Keratinocyte (primary cell): Measurements from ENCODE around the gene CNTF. TPM values are rescaled to one million over a fixed set of nuclear protein-coding genes. Genes with fewer than 3 reads are reported as not detected.

ENCODE experiments used
- DNase-seq: peaks from one replicate; pipeline ENCODE4 v3.0.0-alpha.2; 2011; ENCODE audit warnings: low read depth, missing footprints, low spot score
- FAIRE-seq: peaks from 2 replicates; lab custom pipeline; 2011; peaks lifted over from hg19 to GRCh38; lab: Jason Lieb, UNC
- H2AFZ ChIP-seq: 2 replicates; pipeline ENCODE4 v1.6.0; 2012; ENCODE audit warnings: low read length, control low read depth, inconsistent platforms; ENCODE audit not compliant: control insufficient read depth
- H3K27ac ChIP-seq: 2 replicates; pipeline ENCODE4 v1.5.1; 2011; ENCODE audit warnings: low read length; ENCODE audit not compliant: control insufficient read depth, insufficient read depth
- H3K27me3 ChIP-seq: 3 replicates; pipeline ENCODE4 v1.6.0; 2011; ENCODE audit warnings: low read length; ENCODE audit not compliant: control insufficient read depth, insufficient read depth; ENCODE audit errors: extremely low read depth
- H3K36me3 ChIP-seq, 2 experiments: 2 replicates in 1 of 2; 3 replicates in 1 of 2; pipeline ENCODE4 v1.5.1; 2011; ENCODE audit warnings: low read length in 2 of 2, mild to moderate bottlenecking in 1 of 2; ENCODE audit not compliant: control insufficient read depth in 2 of 2, insufficient read depth in 2 of 2; ENCODE audit errors: extremely low read depth in 1 of 2
- H3K4me1 ChIP-seq: 3 replicates; pipeline ENCODE4 v1.5.1; 2011; ENCODE audit warnings: low read length; ENCODE audit not compliant: control insufficient read depth, insufficient read depth; ENCODE audit errors: extremely low read depth
- H3K4me2 ChIP-seq: 3 replicates; pipeline ENCODE4 v1.6.0; 2011; ENCODE audit warnings: low read depth, low read length; ENCODE audit not compliant: control insufficient read depth, insufficient read depth; ENCODE audit errors: extremely low read depth
- H3K4me3 ChIP-seq, 3 experiments: fragments of 200-600 bp in 1 of 3; sonication (generic) in 1 of 3; 2 replicates in 2 of 3; 3 replicates in 1 of 3; pipeline ENCODE4 v1.5.1; 2011 to 2016; ENCODE audit warnings: low read length in 3 of 3, mild to moderate bottlenecking in 3 of 3, control low read depth in 2 of 3, inconsistent platforms in 1 of 3, low read depth in 1 of 3, mixed read lengths in 1 of 3, mixed run types in 1 of 3, moderate library complexity in 1 of 3; ENCODE audit not compliant: control insufficient read depth in 2 of 3, insufficient read depth in 2 of 3; ENCODE audit errors: extremely low read depth in 1 of 3
- H3K79me2 ChIP-seq: 2 replicates; pipeline ENCODE4 v1.6.0; 2012; ENCODE audit warnings: low read length; ENCODE audit not compliant: control insufficient read depth, insufficient read depth
- H3K9ac ChIP-seq: 3 replicates; pipeline ENCODE4 v1.6.0; 2011; ENCODE audit warnings: low read length; ENCODE audit not compliant: control insufficient read depth, insufficient read depth; ENCODE audit errors: extremely low read depth
- H3K9me1 ChIP-seq: 3 replicates; pipeline ENCODE4 v1.6.0; 2011; ENCODE audit warnings: low read length; ENCODE audit not compliant: control insufficient read depth, insufficient read depth; ENCODE audit errors: extremely low read depth
- H3K9me3 ChIP-seq: 2 replicates; pipeline ENCODE4 v1.5.1; 2012; ENCODE audit warnings: low read depth, low read length; ENCODE audit not compliant: control insufficient read depth
- H4K20me1 ChIP-seq: 3 replicates; pipeline ENCODE4 v1.6.0; 2011; ENCODE audit warnings: low read length; ENCODE audit not compliant: control insufficient read depth, insufficient read depth; ENCODE audit errors: extremely low read depth
- EZH2 ChIP-seq: IDR thresholded peaks from one replicate; pipeline ENCODE4 v1.6.1; 2012; ENCODE audit warnings: inconsistent platforms, mild to moderate bottlenecking, low read length, moderate library complexity
- dilution Hi-C: fragments of 300-500 bp; cut with MboI; formaldehyde crosslinking; loops from one replicate; pipeline ENCODE4 v1.7.0; 2020; ENCODE audit warnings: low sequenced_read_pairs; ENCODE audit not compliant: extremely low pct_ligation_motif_present
- polyA plus RNA-seq, 5 experiments: library from polyadenylated mRNA; depleted of rRNA in 3 of 5; stranded (reverse) in 3 of 5; stranded (forward) in 1 of 5; unstranded in 1 of 5; fragments of >200 nt; gene quantifications; 1 replicate in 1 of 5; 2 replicates in 3 of 5; 3 replicates in 1 of 5; pipeline versions ENCODE4 v1.2.1 to v1.2.3, GENCODE V29; 2011 to 2012; ENCODE audit warnings: missing spikeins in 2 of 5, low read depth in 1 of 5, low replicate concordance in 1 of 5
- TF ChIP-seq, protein P1 (sequence below), 3 experiments: IDR thresholded peaks in 1 of 3; conservative IDR thresholded peaks in 1 of 3; optimal IDR thresholded peaks in 1 of 3; 2 replicates in 2 of 3; 3 replicates in 1 of 3; pipeline versions ENCODE3 to v1.5.1; 2011; ENCODE audit warnings: low read length in 3 of 3, mild to moderate bottlenecking in 3 of 3, moderate library complexity in 2 of 3, control low read depth in 1 of 3, inconsistent platforms in 1 of 3; ENCODE audit not compliant: insufficient read depth in 2 of 3; ENCODE audit errors: extremely low read depth in 1 of 3

The CNTF gene
- polyA plus RNA-seq, 1 donor (not counting 4 experiments of a cell fraction or from before 2014, with no cell fraction given) = 1.9 TPM

DNA sequence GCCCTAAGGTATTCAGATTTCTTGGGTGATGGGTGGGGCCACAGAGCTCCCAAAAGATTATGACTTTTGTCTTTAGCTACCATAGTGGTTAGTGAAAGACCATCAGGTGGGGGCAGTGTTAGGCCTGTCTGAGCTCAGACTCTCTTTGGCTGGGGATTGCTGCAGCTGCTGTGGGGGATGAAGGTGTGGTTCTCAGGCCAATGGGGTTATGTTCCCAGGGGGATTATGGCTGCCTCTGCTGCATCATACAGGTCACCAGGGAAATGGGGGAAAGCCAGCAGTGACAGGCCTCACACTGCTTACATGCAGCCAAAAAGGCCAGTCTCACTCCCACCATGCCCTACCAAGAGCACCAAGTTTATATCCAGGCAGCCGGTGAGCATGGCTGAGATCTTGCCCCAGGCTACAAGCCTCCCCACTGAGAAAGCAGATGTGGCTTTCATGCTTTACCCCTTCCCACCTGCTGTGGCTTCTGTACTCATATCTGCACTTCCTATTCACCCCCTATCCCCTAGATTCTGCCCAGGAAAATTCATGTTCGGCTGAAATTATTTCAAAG lies 24.8 kb downstream of the CNTF start:
- H3K27me3 ChIP-seq = no peaks in the 10 kb centered on the region
- no peaks in the 10 kb centered on the region for H4K20me1 ChIP-seq
- H3K9me1 ChIP-seq = no peaks in the 10 kb centered on the region
- no peaks in the 10 kb centered on the region for H3K79me2 ChIP-seq
- H3K4me3 ChIP-seq = no peak overlapping the region
- H3K4me2 ChIP-seq = no peak overlapping the region
- no peaks in the 10 kb centered on the region for H3K36me3 ChIP-seq
- no peak overlapping the region for H2AFZ ChIP-seq
- H3K9ac ChIP-seq = no peak overlapping the region
- dilution Hi-C loops = no loop called here
- H3K27ac ChIP-seq = no peak overlapping the region
- DNase-seq (no peak), FAIRE-seq (no peak)
- no peaks in the 10 kb centered on the region for H3K4me1 ChIP-seq
- no peaks in the 10 kb centered on the region for H3K9me3 ChIP-seq
- TF ChIP-seq EZH2 = no peak
- TF ChIP-seq, protein P1, sequence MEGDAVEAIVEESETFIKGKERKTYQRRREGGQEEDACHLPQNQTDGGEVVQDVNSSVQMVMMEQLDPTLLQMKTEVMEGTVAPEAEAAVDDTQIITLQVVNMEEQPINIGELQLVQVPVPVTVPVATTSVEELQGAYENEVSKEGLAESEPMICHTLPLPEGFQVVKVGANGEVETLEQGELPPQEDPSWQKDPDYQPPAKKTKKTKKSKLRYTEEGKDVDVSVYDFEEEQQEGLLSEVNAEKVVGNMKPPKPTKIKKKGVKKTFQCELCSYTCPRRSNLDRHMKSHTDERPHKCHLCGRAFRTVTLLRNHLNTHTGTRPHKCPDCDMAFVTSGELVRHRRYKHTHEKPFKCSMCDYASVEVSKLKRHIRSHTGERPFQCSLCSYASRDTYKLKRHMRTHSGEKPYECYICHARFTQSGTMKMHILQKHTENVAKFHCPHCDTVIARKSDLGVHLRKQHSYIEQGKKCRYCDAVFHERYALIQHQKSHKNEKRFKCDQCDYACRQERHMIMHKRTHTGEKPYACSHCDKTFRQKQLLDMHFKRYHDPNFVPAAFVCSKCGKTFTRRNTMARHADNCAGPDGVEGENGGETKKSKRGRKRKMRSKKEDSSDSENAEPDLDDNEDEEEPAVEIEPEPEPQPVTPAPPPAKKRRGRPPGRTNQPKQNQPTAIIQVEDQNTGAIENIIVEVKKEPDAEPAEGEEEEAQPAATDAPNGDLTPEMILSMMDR (optimal IDR thresholded peaks at IDR 0.05 in 1 of 3, IDR thresholded peaks at IDR 0.05 in 1 of 3, conservative IDR thresholded peaks at IDR 0.05 in 1 of 3; ENCODE audit: extremely low read depth in 1 of 3, insufficient read depth in 2 of 3, low read length in 3 of 3) = no peak

GRCh38 chr11:58647866-58648265 lies 25.4 kb downstream of the CNTF start:
- Histone ChIP-seq H3K9ac (no peak overlapping the region), H4K20me1 (no peaks in the 10 kb centered on the region), H3K79me2 (no peaks in the 10 kb centered on the region), H3K4me3 (no peak overlapping the region), H3K9me1 (no peaks in the 10 kb centered on the region), H2AFZ (no peak overlapping the region), H3K4me2 (no peak overlapping the region), H3K36me3 (no peaks in the 10 kb centered on the region), H3K27me3 (no peaks in the 10 kb centered on the region), H3K9me3 (no peaks in the 10 kb centered on the region), H3K27ac (no peak overlapping the region), H3K4me1 (no peaks in the 10 kb centered on the region)
- TF ChIP-seq, protein P1 (optimal IDR thresholded peaks at IDR 0.05 in 1 of 3, IDR thresholded peaks at IDR 0.05 in 1 of 3, conservative IDR thresholded peaks at IDR 0.05 in 1 of 3; ENCODE audit: extremely low read depth in 1 of 3, insufficient read depth in 2 of 3, low read length in 3 of 3) = no peak
- no peak for TF ChIP-seq EZH2
- dilution Hi-C loops = no loop called here
- FAIRE-seq (no peak), DNase-seq (no peak)
